ENCODE data around the gene CHST4. TPM values are rescaled to one million over a fixed set of nuclear protein-coding genes. Genes with fewer than 3 reads are reported as not detected.
"Not testable (repeated sequence)": the region's sequence is repeated elsewhere in the genome, so short reads cannot be mapped to it uniquely, and the experiment has no call there.

Gene CHST4
- total RNA-seq (2014; rRNA removed; shearing (Covaris generic)), result 0.55 and 0.60 TPM in 2 replicates

DNA sequence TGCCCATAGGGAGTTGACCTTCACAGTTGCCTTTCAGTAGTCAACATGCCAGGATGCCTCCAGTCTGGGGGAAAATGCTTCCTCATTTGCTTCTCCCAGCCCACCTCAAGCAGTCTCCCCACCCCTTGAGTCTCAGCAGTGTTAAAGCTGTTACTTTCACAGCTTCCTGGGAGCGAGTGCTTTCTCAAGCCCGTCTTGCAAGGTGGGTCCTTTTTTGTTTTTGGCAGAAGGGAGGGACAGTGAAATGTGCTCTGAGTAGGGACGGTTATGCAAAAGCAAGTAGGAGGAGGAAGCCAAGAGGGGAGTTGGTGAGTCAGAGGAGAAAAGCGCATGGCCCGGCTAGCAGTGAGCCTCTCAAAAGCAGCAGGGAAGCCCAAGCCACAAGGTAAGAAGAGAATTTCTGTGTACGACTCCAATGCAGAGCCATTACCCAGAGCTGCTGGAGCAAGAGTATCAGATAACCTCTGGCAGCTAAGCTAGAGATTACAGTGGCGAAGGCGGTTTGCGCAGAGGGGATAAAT lies at the start of gene CHST4:
Gene CHST4 (plus strand): TSS at position 316 of the 521 bp plus-strand sequence. CDS start 10,252 bp downstream, outside the sequence.
- peak; percentile 68 for DNase-seq (ENCODE audit: low spot score)

DNA sequence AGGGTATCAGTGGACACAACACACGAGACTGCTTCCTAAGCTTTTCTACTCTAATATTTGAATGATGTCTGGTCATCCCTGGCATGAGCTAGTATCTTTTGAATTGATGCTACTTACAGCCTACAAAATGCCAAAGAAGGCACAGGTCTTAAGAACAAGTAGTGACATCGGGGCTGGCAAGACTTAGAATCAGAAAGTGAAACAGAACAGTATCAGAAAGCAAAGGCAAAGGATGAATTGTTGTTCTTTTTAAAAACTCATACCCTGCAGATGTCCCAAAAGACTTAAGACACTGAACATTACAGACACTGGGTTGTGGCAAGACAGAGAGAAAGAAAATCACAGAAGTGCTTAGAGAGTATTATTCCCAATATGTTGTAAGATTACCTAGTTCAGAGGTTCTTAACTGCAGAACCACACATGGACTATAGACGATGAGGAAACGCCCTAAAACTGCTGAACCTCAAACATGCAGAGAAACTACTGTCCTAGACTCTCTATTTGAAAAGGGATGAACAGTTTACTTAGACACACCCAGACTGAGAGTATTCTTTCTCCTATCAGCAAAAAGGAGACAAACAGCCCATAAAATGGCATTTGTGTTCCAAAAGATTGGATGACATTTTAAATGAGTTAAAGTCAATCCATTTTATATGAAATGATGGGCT lies 49.6 kb upstream of the CHST4 start:
- no peak for DNase-seq (ENCODE audit: low spot score)

DNA sequence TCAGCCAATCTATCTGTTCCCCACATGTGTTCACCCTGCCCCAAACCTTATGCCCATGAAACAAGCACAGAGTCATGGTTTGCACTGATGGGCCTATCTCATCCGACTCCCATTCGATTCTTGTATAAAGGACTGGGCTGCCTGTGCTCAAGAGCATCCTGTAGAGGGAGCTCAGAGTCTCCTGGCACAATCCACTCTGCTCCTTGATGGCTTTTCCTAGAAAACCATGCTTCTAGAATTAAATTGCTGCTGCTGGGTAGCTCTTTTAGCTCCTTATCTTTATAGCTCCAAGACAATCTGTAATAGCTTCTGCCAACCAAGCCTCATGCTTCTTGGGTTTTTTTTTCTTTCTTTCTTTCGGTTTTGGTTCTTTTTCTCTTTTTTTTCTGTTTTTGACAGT lies 46.8 kb upstream of the CHST4 start:
- no peak for DNase-seq (ENCODE audit: low spot score)

DNA sequence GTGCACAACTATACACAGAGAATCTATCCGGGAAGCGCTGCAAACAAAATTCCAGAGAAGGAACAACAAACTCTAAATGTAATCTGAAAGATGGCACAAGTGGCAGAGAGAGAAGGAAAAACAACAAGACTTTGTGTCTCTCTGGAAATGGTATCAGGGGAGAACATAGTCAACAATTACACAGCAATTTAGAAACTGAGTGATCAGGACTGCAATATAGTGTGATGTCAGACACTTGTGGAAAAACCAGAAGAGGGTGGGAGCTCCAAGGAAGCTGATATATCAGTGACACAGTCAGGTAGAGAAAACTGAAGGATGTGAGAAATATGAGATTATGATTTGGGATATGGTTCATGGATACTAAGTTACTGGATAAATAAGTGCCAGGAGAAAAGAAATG lies 45.3 kb upstream of the CHST4 start:
- DNase-seq (ENCODE audit: low spot score), result no peak

DNA sequence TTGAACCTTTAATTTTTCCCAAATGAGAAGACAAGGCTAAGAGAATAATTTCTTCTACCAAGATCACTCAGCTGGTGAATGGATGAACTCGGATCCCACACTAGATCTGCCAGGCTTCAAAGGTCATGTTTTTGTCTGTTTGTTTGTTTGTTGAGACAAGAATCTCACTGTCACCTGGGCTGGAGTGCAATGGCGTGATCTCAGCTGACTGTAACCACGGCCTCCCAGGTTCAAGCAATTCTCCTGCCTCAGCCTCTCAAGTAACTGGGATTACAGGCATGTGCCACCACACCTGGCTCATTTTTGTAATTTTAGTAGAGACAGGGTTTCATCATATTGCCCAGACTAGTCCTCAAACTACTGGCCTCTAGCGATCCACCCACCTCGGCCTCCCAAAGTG lies 43.7 kb upstream of the CHST4 start:
- DNase-seq (ENCODE audit: low spot score), result no peak

DNA sequence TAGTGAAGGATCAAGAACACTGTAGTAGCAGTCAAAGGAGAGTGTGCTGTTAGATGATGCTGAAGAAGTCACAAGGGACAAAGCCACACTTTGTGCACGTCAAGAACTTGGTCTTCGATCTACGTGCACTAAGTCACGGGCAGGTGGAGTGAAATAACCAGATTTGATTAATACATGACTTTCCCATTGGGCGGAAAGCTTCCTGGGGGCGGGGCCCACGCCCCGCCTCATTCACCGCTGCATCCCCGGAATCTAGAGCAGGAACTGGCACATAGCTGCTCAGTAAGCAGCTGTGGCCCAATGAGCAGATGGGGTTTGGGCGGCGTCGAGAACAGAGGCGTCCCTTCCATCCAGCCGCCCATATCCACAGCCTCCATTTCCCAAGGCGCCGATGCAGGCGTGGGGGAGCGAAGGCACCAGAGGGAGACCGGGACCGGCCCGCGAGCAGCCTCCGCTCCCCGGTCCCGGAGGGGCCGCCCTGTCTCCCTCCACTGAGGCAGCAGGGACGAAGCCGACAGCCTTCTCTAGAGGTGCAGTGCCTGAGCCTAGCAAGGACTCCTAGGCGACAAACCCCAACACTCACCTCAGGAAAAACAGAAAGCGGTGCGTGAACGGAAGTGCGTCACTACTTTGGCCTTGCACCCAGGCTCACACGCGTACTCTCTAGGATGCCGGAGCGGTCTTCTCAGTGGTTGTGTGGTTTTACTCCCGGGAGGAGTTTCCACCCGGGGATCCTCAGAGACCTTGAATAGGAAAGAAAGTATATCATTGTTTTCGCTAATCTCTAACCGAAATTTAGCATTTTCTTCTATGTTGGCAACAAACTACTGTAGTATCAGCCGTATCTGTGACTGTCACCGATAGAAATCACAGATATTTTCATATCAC lies 42.0 kb upstream of the CHST4 start:
- peak; percentile 73 for DNase-seq (ENCODE audit: low spot score)

DNA sequence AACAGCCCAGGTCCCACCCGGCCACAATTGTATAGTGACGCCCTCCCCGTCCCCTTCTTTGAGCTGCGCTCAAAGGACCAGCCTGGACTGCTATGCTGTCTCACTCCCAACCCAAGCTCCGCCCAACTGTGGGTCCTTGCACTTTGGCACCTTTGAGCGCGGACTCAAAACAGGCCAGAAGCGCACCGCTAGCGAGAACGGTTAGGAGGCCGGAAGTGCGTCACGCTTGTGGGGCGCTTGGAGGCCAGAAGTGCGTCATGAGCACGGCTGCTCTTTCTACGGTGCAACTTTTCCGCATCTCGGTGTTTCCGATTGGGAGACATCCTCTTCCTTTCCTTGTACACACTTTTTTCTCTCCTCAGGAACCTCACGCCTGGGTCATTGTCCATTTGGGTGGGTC lies 37.1 kb upstream of the CHST4 start, which contains the start of gene ZNF19:
Gene ZNF19 (minus strand): TSS at position 203 of the 400 bp plus-strand sequence. CDS start 7,210 bp downstream, outside the sequence.
- no peak for DNase-seq (ENCODE audit: low spot score)

DNA sequence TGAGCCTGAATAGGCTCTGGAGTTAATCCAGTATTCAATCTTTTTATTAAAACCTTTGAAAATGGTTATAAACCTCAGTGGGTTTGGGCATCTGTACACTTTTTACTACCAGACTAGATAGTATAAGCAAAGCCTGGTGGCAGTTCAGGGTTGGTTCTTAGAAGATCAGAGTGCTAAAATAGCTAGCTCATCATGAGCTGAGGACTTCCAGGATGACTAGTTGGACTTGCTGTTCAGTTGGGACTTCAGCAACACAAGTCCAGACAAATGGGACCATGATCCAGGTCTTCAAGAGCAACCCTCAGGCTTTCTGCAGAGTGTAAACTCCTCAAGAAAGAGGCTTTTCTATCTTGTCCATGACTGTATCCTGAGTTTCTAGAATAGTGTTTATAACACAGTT lies 35.9 kb upstream of the CHST4 start:
- DNase-seq (ENCODE audit: low spot score), result no peak

DNA sequence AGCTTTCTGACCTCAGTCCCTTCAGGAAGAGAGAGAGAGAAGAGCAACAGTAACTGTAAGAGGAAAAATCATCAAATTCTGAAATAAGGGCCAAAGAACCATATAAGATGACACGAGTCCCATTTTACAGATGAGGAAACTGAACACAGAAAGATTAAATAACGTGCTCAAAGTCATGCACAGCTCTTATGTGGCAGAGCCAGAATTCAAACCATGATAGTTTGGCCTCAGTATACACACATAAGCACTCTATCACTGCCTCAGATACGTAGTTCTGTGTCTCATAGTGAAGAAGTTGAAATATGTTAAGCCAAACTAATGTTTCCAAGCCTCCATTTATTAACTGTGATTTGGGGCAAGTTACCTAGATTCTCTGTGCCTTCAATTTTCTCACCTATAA lies 35.2 kb upstream of the CHST4 start:
- DNase-seq (ENCODE audit: low spot score), result no peak

DNA sequence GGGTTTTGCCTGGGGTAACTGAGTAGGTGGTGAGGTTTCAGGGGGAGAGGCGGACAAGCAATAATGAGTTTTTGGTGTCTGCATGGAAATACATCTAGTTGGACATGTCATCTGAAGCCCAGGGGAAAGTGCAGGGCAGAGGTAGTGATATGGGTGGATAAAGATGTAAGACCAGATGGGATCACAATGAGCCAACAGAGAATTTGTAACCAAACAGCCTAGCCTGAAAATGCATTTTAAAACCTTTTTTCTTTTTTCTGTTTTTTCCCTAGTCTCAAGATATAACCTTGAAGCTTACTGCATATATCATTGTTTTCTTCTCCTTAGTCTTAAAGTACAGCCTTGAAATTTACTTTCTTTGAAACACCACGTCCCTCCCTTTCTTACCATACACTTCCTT lies 33.4 kb upstream of the CHST4 start:
- no peak for DNase-seq (ENCODE audit: low spot score)

DNA sequence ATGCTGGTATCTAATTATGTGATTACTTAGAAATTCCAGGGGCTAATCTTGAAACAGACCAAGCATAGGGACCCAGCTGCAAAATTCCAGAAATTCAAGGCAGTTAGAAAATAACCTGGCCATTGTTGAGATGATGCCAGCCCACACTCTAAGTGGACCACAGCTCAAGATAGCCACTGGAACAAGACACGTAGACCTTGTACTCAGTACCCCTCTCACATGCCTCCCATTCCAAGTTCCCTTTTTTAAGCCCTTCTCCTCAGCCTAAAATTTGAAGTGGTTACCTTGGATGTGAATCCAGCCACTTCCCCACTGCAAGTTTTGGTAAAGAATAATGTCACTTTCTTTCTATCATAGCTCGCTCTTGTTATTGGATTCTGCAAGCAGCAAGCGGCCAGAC lies 33.0 kb upstream of the CHST4 start:
- DNase-seq (ENCODE audit: low spot score), result no peak

DNA sequence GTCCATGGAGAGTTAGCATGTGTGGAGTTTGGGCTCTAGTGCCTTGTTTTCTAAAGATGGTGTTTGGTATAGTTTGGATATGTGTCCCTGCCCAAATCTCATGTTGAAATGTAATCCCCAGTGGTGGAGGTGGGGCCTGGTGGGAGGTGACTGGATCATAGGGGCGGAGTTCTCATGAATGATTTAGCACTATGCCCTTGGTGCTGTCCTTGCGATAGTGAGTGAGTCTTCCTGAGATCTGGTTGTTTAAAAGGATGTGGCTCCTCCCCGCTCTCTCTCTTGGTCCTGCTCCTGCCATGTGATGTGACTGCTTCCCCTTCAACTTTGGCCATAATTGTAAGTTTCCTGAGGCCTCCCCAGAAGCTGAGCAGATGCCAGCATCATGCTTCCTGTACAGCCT lies 28.2 kb upstream of the CHST4 start:
- no peak for DNase-seq (ENCODE audit: low spot score)

DNA sequence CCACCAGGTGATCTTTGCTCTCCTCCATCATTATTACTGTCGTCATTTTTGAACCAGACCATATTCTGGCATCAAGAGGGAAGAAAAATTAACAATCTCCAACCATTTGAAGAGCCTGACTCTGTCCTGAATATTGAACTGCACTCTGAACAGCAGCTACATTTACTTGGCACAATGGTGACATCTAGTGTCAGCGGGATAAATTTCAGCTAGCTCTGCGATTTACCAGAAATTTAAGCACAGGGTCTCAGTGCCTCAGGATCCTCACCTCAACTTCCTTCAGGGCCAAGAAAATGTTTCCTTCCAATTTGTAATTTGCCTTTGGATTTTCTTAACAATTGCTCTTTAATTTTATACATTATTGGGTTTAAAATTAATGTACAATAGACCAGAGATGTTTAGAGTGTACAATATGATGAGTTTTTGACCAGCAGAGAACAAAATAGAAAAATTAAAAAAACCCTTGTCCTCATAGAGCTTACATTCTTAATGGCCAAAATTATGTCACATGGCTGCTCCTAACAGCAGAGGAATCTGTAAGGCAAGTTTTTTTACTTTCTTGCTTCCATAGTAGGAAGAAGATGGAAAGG lies 26.4 kb upstream of the CHST4 start:
- DNase-seq (ENCODE audit: low spot score), result peak; percentile 28

DNA sequence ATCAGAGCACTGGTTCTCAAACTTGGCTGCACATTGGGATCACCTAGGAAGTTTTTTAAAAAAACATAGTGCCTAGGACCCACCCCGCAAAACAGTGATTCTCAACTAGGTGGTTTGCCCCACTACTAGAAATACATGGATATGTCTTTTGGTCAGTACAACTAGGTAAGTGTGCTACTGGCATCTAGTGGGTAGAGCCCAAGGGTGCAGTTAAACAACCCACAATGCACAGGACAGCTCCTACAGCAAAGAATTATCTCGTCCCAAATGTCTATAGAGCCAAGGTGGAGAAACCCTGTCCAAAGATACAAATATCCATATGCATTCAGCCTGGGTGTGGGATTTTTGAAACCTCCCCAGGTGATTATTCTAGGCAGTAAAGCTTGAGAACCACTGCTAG lies 25.3 kb upstream of the CHST4 start:
- DNase-seq (ENCODE audit: low spot score), result no peak

DNA sequence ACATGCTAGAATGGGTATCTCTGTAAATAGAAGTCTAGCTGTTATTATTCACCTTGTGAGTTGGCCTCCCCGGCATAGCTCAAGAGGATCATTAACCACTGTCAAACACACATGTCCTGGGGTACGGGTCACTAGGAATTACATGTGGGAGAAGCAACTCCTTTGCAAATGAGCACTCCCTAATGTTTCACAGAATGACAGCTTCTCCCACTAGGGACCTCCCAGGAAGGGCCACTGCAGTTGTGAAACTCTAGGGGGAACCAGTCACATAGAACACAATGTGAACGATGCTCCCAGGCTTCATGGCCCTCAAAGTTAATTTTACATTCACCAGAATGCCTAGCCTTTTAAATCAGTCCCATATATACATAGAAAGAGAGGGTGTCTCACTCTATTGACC lies 24.7 kb upstream of the CHST4 start:
- no peak for DNase-seq (ENCODE audit: low spot score)

DNA sequence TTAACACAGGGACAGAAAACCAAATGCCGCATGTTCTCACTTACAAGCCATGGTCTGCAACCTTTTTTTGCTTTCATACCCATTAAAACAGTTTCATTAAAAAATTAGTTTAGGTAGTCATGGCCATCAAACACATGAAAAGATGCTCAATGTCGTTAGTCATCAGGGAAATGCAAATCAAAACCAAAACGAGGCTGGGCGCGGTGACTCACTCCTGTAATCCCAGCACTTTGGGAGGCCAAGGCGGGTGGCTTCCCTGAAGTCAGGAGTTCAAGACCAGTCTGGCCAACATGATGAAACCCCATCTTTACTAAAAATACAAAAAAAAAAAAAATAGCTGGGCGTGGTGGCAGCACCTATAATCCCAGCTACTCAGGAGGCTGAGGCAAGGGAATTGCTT lies 22.2 kb upstream of the CHST4 start:
- DNase-seq (ENCODE audit: low spot score), result not testable (repeated sequence)

DNA sequence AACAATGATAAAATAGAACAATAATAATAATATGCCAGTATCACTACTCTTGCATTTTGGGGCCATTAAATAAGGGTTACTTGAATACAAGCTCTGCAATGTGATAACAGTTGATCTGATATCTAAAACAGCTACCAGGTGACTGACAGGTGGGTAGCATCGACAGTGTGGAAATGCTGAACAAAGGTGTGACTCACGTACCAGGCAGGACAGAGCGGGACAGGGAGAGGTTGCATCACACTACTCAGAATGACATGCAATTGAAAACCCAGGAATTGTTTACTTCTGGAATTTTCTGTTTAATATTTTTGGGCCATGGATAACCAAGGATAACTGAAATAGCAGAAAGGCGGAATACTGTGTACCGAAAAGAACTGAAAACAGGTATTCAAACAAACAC lies 21.3 kb upstream of the CHST4 start:
- DNase-seq (ENCODE audit: low spot score), result no peak

DNA sequence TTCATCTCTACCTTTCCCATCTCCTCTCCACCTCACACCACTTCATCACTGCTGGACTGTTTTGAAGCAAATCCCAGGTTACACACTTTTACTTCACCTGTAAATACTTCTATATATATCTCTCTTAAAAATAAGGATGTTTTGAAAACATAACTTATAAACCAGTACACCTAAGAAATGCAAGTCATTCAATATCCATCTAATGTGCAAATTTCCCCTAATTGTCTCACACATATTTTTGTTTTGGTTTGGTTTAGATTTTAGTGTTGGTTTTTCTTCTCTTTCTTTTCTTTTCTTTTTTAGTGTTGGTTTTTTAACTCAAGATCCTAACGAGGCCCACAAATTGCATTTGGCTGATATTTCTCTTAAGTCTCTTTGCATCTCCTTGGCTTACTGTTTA lies 19.2 kb upstream of the CHST4 start:
- DNase-seq (ENCODE audit: low spot score), result no peak

DNA sequence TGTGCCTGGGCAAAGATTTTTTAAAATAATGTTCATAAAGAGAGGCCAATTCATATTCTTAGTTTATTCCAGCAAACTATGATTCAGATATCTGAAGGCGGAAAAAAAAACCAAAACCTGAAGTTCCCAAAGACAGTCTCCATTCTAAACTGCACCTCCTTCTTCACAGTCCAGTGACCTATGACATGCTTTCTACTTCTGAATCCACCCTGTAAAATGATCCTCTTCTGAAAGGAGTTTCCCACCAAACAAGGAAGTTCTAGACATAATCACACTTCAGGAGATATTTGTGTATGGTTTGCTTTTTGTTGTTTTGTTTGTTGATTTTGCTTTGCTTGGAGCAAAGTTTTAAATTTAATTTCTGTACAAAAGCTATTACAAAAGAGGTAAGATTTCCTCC lies 12.9 kb upstream of the CHST4 start:
- DNase-seq (ENCODE audit: low spot score), result no peak

DNA sequence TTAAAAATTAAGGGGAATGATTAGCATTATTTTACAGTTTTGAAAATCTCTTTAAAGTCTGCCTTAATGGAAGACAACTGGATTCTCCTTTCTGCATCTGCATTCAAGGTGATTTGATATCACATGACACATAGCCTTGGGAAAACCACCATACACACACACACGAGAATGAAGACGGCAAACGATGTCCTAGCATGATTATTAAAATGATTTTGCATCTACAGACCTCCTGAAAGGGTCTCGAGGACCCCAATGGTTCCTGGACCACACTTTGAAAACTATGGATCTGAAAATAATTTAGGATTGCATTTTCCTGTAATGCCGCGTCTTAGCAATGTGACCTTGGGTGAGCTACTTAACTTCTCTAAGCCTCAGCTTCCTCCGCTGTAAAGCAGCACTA lies 11.8 kb upstream of the CHST4 start:
- no peak for DNase-seq (ENCODE audit: low spot score)

DNA sequence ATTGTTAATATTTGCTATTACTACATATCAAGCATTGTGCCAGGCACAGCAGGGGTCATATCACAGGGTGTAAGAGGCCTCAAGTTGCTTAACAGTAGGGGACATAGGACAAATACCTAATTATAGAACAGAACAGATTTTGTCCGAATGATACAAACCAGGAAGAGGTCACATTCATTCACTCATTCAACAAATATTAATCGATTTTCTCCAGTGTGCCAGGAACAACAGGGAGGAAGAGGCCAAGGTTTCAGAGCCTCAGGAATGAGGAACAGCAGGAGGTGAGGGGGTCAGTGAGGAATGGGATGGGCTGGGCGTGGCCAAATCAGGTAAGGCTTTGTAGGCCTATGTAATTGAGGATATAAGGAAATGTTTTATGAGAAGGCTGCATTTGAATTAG lies 11.2 kb upstream of the CHST4 start:
- DNase-seq (ENCODE audit: low spot score), result no peak

DNA sequence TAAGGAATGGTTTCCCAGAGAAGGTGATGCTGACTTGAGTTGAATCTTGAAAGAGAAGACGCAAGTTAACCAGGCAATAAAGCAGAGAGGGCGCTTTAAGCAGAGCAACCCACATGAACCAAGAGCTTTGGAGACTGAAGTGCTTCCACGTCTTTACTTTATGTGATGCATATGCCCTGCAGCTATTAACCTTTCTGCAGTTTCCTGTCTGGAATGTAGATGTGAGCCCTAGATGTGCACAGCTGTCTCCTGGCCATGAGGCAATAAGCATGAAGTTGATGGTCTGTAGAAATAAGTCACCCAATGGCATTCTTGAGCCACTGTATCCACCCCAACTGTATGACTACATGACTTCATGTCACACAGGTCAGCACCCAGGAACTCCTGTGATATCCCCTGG lies 5.7 kb upstream of the CHST4 start:
- no peak for DNase-seq (ENCODE audit: low spot score)

Measured in A172 (cell line).